Spleen (tissue), 11 donors: ENCODE results near the gene SLC22A12. TPM values are rescaled to one million over a fixed set of nuclear protein-coding genes. Genes with fewer than 3 reads are reported as not detected.

ENCODE experiments used
- DNase-seq: peaks from one replicate; pipeline ENCODE4 v3.0.0-alpha.2; 2020
- H3K27ac ChIP-seq, 8 donors: fragments of 200-600 bp; sonication (generic) in 7 of 8; 1 replicate in 4 of 8; 2 replicates in 4 of 8; pipeline versions ENCODE4 v1.5.0 to v1.8.0; 2016 to 2021; ENCODE audit warnings: inconsistent platforms in 4 of 8, mild to moderate bottlenecking in 4 of 8, moderate library complexity in 1 of 8
- H3K27me3 ChIP-seq, 7 donors: fragments of 200-600 bp; sonication (generic) in 6 of 7; replicated peaks in 1 of 7; 1 replicate in 4 of 7; 2 replicates in 3 of 7; pipeline versions ENCODE4 v1.5.0 to v1.8.0; 2016 to 2021; ENCODE audit warnings: inconsistent platforms in 3 of 7, mild to moderate bottlenecking in 1 of 7
- H3K36me3 ChIP-seq, 6 donors: fragments of 200-600 bp; sonication (generic) in 5 of 6; 1 replicate in 4 of 6; 2 replicates in 2 of 6; pipeline versions ENCODE4 v1.5.0 to v1.8.0; 2016 to 2021; ENCODE audit warnings: inconsistent platforms in 2 of 6
- H3K4me1 ChIP-seq, 6 donors: fragments of 200-600 bp; sonication (generic) in 5 of 6; 1 replicate in 3 of 6; 2 replicates in 3 of 6; pipeline versions ENCODE4 v1.5.0 to v1.8.0; 2016 to 2021; ENCODE audit warnings: inconsistent platforms in 3 of 6
- H3K4me3 ChIP-seq, 8 donors: fragments of 200-600 bp; sonication (generic) in 7 of 8; 1 replicate in 4 of 8; 2 replicates in 4 of 8; pipeline versions ENCODE4 v1.5.0 to v1.8.0; 2016 to 2021; ENCODE audit warnings: inconsistent platforms in 4 of 8, mild to moderate bottlenecking in 4 of 8, moderate library complexity in 2 of 8
- H3K9me3 ChIP-seq, 8 donors: fragments of 200-600 bp; sonication (generic) in 7 of 8; 1 replicate in 4 of 8; 2 replicates in 4 of 8; pipeline versions ENCODE4 v1.5.0 to v1.8.0; 2016 to 2021; ENCODE audit warnings: inconsistent platforms in 4 of 8
- CTCF ChIP-seq, 11 experiments: fragments of 200-600 bp in 7 of 11; fragments of 450-650 bp in 4 of 11; sonication (generic) in 4 of 11; IDR thresholded peaks in 8 of 11; conservative IDR thresholded peaks in 3 of 11; 1 replicate in 7 of 11; 2 replicates in 4 of 11; pipeline versions ENCODE4 v1.4.0 to v1.8.0; 2016 to 2021; ENCODE audit warnings: antibody characterized with exemption in 11 of 11, inconsistent platforms in 4 of 11, mild to moderate bottlenecking in 1 of 11
- POLR2A ChIP-seq, 3 donors: fragments of 450-650 bp; IDR thresholded peaks; one replicate each; pipeline ENCODE4 v1.5.1; 2017; ENCODE audit warnings: antibody characterized with exemption in 3 of 3, mild to moderate bottlenecking in 1 of 3
- POLR2AphosphoS5 ChIP-seq, 3 donors: sonication (generic); formaldehyde crosslinking; IDR thresholded peaks; one replicate each; pipeline ENCODE4 v1.5.1; 2017; ENCODE audit warnings: antibody characterized with exemption in 3 of 3
- WGBS, 5 donors: extraction: QIAGEN DNeasy Blood & Tissue Kit in 3 of 5; methylation state at CpG; one replicate each; pipeline versions ENCODE4 v1.1.5 to v1.1.7; 2013 to 2018; 5-methylcytosine and 5-hydroxymethylcytosine counted together
- intact Hi-C: fragments of 100-400 bp; cut with DNase I; formaldehyde crosslinking; loops from one replicate; pipeline ENCODE4 v1.15.0; 2023; ENCODE audit warnings: low total_unique reads
- polyA plus RNA-seq, 3 donors: library from polyadenylated mRNA; stranded (reverse); fragments of 200-250 nt; gene quantifications; one replicate each; pipeline ENCODE4 v1.2.1, GENCODE V29; 2013
- total RNA-seq, 7 donors: library from RNA; depleted of rRNA in 3 of 7; stranded (reverse); fragments of >200 nt in 3 of 7; fragmentation: NEBNext Ultra II Directional in 4 of 7; extraction: Animal tissue kit (Norgen Biotek cat#: 25700) in 4 of 7; gene quantifications; one replicate each; pipeline versions ENCODE4 v1.1.0 to v1.2.1, GENCODE V29; 2016 to 2021
- donor health status: healthy with polysubstance abuse.
- donor health status: DM: no; HTN: no; CAD: no; lungs with moderate emphysema.
- donor health status: DM: no; HTN: no; CAD: no.
- donor health status: Bipolar disorder and iron deficiency.
- donor health status: healthy.
- donor health status: DM: no; HTN: no; CAD: no.
- donor health status: DM: yes; HTN: yes; CAD: no.

Gene SLC22A12
- total and polyA plus RNA-seq, 10 donors = not detected

GRCh38 chr11:64613648-64614047 lies 22.6 kb downstream of the SLC22A12 start:
- no peak for DNase-seq
- no peaks in the 10 kb centered on the region for H3K9me3 ChIP-seq
- H3K27ac ChIP-seq = no peak overlapping the region
- no peak overlapping the region for H3K4me3 ChIP-seq
- WGBS, 5 donors = 88 to 94% (median 91%) methylated on average over 6 of the region's 6 CpGs
- TF ChIP-seq POLR2A (IDR thresholded peaks at IDR 0.05) = no peak
- TF ChIP-seq POLR2AphosphoS5 (IDR thresholded peaks at IDR 0.05) = no peak
- TF ChIP-seq CTCF (IDR thresholded peaks at IDR 0.05 in 8 of 11, conservative IDR thresholded peaks at IDR 0.05 in 3 of 11) = no peak
- intact Hi-C loops = loop anchor here (10.0 kb wide), 1 partner anchor 49 kb away; no protein-coding TSS in a partner anchor
- no peaks in the 10 kb centered on the region for H3K36me3 ChIP-seq
- H3K4me1 ChIP-seq = peaks cover 0 to 18% (median 9%) of the 10 kb centered on the region in 6 donors
- no peaks in the 10 kb centered on the region for H3K27me3 ChIP-seq

- intact Hi-C loops = loop anchor here (10.0 kb wide), 1 partner anchor 50 kb away; no protein-coding TSS in a partner anchor
- no peak for TF ChIP-seq CTCF (IDR thresholded peaks at IDR 0.05 in 8 of 11, conservative IDR thresholded peaks at IDR 0.05 in 3 of 11)
- TF ChIP-seq POLR2A (IDR thresholded peaks at IDR 0.05) = no peak
- TF ChIP-seq POLR2AphosphoS5 (IDR thresholded peaks at IDR 0.05) = no peak
- H3K27ac ChIP-seq = no peak overlapping the region
- H3K9me3 ChIP-seq = no peaks in the 10 kb centered on the region
- H3K27me3 ChIP-seq = no peaks in the 10 kb centered on the region
- H3K4me1 ChIP-seq = peaks cover 0 to 24% (median 13%) of the 10 kb centered on the region in 6 donors
- 37 to 50% (median 45%) methylated on average over 5 of the region's 5 CpGs for WGBS, 5 donors
- no peaks in the 10 kb centered on the region for H3K36me3 ChIP-seq
- H3K4me3 ChIP-seq = no peak overlapping the region
- no peak for DNase-seq
Observed at GRCh38 chr11:64614917-64615316, 23.9 kb downstream of the SLC22A12 start.

GRCh38 chr11:64616817-64617216 lies 25.8 kb downstream of the SLC22A12 start:
- no peaks in the 10 kb centered on the region for H3K27me3 ChIP-seq
- no peak for DNase-seq
- no peak overlapping the region for H3K4me3 ChIP-seq
- no peaks in the 10 kb centered on the region for H3K36me3 ChIP-seq
- TF ChIP-seq CTCF (IDR thresholded peaks at IDR 0.05 in 8 of 11, conservative IDR thresholded peaks at IDR 0.05 in 3 of 11) (no peak), POLR2A (IDR thresholded peaks at IDR 0.05) (no peak), POLR2AphosphoS5 (IDR thresholded peaks at IDR 0.05) (no peak)
- WGBS, 5 donors = 87 to 93% (median 89%) methylated on average over 3 of the region's 3 CpGs
- no peak overlapping the region for H3K27ac ChIP-seq
- H3K4me1 ChIP-seq = peaks cover 10 to 32% (median 23%) of the 10 kb centered on the region in 6 donors
- no peaks in the 10 kb centered on the region for H3K9me3 ChIP-seq
- intact Hi-C loops = loop anchor here (10.0 kb wide), 1 partner anchor 52 kb away; no protein-coding TSS in a partner anchor

GRCh38 chr11:64619196-64619595 lies 28.2 kb downstream of the SLC22A12 start:
- no peak for DNase-seq
- Histone ChIP-seq H3K9me3 (no peaks in the 10 kb centered on the region), H3K27me3 (no peaks in the 10 kb centered on the region), H3K4me3 (no peak overlapping the region), H3K36me3 (no peaks in the 10 kb centered on the region), H3K4me1 (peaks cover 10 to 34% (median 23%) of the 10 kb centered on the region in 6 donors), H3K27ac (peak overlapping the region in 5 of 8 donors; percentile 33 to 68 (median 66))
- intact Hi-C loops = loop anchor here (10.0 kb wide), 1 partner anchor 54 kb away; no protein-coding TSS in a partner anchor
- no peak for TF ChIP-seq CTCF (IDR thresholded peaks at IDR 0.05 in 8 of 11, conservative IDR thresholded peaks at IDR 0.05 in 3 of 11)
- TF ChIP-seq POLR2AphosphoS5 (IDR thresholded peaks at IDR 0.05) = no peak
- no peak for TF ChIP-seq POLR2A (IDR thresholded peaks at IDR 0.05)
- 70 to 89% (median 83%) methylated on average over 2 to 4 of the region's 4 CpGs for WGBS, 5 donors
